IPS-15b (cell line): Measurements from ENCODE around the gene HIPK2.

Source experiments
- H3K27me3 ChIP-seq: one replicate; pipeline ENCODE4 v1.6.1; 2013; ENCODE audit warnings: low read length; ENCODE audit not compliant: control insufficient read depth, insufficient read depth
- H3K36me3 ChIP-seq: one replicate; pipeline ENCODE4 v1.6.1; 2013; ENCODE audit warnings: low read length; ENCODE audit not compliant: control insufficient read depth, insufficient read depth
- H3K4me1 ChIP-seq: one replicate; pipeline ENCODE4 v1.6.1; 2013; ENCODE audit warnings: mild to moderate bottlenecking, low read length; ENCODE audit not compliant: control insufficient read depth, insufficient read depth
- H3K4me3 ChIP-seq: one replicate; pipeline ENCODE4 v1.5.1; 2013; ENCODE audit warnings: low read depth, low read length
- H3K9ac ChIP-seq: one replicate; pipeline ENCODE4 v1.6.1; 2013; ENCODE audit warnings: low read depth, mild to moderate bottlenecking, low read length
- H3K9me3 ChIP-seq: one replicate; pipeline ENCODE4 v1.6.1; 2013; ENCODE audit warnings: mild to moderate bottlenecking, low read length; ENCODE audit not compliant: control insufficient read depth, insufficient read depth

The HIPK2 gene

GRCh38 chr7:139647085-139647484 is 130.7 kb downstream of the HIPK2 start:
- Histone ChIP-seq H3K27me3 (no peaks in the 10 kb centered on the region), H3K9me3 (no peaks in the 10 kb centered on the region), H3K9ac (no peak overlapping the region), H3K36me3 (no peaks in the 10 kb centered on the region), H3K4me3 (no peak overlapping the region), H3K4me1 (peaks cover 14% of the 10 kb centered on the region)

- H3K36me3 ChIP-seq = no peaks in the 10 kb centered on the region
- H3K4me3 ChIP-seq = no peak overlapping the region
- no peak overlapping the region for H3K9ac ChIP-seq
- no peaks in the 10 kb centered on the region for H3K27me3 ChIP-seq
- H3K9me3 ChIP-seq = no peaks in the 10 kb centered on the region
- H3K4me1 ChIP-seq = peaks cover 14% of the 10 kb centered on the region
These were observed 131.2 kb downstream of the HIPK2 start for GRCh38 chr7:139646566-139646965.

DNA sequence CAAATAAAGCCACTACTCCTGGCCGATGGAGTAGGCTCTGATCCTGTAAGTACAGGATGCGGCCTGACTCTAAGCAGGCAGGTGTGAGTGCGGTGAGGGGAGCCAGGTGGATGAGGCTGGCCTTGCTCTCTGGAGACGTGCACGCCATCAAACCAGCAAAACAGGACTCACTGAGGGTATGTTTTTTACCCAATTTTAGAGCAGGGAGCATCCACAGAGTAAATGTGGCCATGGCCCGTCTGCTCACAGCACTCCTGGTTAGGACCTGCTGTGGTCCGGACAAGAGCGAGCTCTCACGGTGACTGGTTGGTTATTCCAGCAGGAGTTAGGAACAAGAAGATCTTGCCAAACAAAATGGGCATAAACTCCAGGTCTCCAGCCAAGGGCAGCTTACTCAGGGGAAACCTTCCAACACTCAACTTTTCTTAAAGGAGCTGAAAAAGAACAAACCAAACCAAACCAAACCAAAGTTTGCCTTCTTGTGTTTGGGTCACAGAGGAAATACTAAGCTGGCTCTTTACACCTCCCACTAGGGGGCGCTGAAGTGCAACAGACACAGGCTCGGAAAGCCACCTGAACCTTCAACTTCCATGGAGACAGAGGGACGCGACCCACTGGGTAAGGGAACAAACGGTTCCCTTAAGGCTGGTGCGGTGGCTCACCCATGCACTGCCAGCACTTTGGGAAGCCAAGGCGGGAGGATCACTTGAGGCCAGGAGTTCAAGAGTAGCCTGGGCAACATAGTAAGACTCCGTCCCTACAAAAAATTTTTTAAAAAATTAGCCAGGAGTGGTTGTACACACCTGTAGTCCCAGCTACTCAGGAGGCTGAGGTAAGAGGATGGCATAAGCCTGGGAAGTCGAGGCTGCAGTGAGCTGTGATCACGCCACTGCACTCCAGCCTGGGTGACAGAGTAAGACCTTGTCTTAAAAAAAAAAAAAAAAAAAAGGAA is 131.9 kb downstream of the HIPK2 start:
- no peaks in the 10 kb centered on the region for H3K27me3 ChIP-seq
- H3K9me3 ChIP-seq = no peaks in the 10 kb centered on the region
- H3K9ac ChIP-seq = no peak overlapping the region
- no peaks in the 10 kb centered on the region for H3K36me3 ChIP-seq
- peaks cover 14% of the 10 kb centered on the region for H3K4me1 ChIP-seq
- H3K4me3 ChIP-seq = no peak overlapping the region

DNA sequence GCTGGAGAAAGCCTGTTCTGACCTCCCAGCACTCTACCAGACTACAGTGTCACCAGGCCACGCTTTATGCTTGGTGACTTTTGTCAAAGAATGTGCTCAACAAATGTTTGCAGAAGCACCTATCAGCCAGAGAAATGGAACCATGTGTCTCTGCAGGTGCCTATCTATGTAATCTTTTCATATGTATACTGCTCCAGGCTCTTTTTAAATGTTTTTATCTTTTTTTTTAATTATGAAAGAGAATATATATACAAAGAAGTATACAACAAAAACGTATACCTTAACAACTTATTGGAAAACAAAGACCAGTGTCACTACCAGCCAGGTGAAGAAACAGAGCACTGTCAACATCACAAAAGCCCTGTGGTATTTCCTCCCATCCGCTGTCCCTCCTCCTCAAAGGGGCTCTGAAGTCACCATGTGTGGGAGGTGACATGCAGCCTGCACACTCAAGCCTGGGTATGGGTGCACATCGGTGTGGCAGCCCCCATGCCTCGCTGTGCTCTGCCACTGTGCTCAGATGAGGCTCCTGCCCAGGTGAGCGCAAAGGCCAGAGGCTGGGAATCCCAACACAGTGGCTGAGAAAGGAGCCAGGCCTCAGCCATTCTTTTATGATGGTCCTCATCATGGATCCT is 133.7 kb downstream of the HIPK2 start:
- H3K4me1 ChIP-seq = peaks cover 14% of the 10 kb centered on the region
- no peaks in the 10 kb centered on the region for H3K36me3 ChIP-seq
- no peak overlapping the region for H3K4me3 ChIP-seq
- H3K27me3 ChIP-seq = no peaks in the 10 kb centered on the region
- no peaks in the 10 kb centered on the region for H3K9me3 ChIP-seq
- no peak overlapping the region for H3K9ac ChIP-seq

- no peaks in the 10 kb centered on the region for H3K27me3 ChIP-seq
- no peaks in the 10 kb centered on the region for H3K36me3 ChIP-seq
- H3K4me1 ChIP-seq = peaks cover 3% of the 10 kb centered on the region
- H3K4me3 ChIP-seq = no peak overlapping the region
- no peak overlapping the region for H3K9ac ChIP-seq
- H3K9me3 ChIP-seq = no peaks in the 10 kb centered on the region
These were observed 135.5 kb downstream of the HIPK2 start for GRCh38 chr7:139642283-139642682.

- Histone ChIP-seq H3K36me3 (no peaks in the 10 kb centered on the region), H3K27me3 (no peaks in the 10 kb centered on the region), H3K4me3 (no peak overlapping the region), H3K9me3 (no peaks in the 10 kb centered on the region), H3K9ac (no peak overlapping the region), H3K4me1 (no peaks in the 10 kb centered on the region)
These were observed 136.3 kb downstream of the HIPK2 start for GRCh38 chr7:139641337-139641992.

GRCh38 chr7:139640681-139641080 is 137.1 kb downstream of the HIPK2 start:
- no peaks in the 10 kb centered on the region for H3K4me1 ChIP-seq
- H3K4me3 ChIP-seq = no peak overlapping the region
- no peak overlapping the region for H3K9ac ChIP-seq
- no peaks in the 10 kb centered on the region for H3K36me3 ChIP-seq
- no peaks in the 10 kb centered on the region for H3K27me3 ChIP-seq
- H3K9me3 ChIP-seq = no peaks in the 10 kb centered on the region

- H3K9me3 ChIP-seq = no peaks in the 10 kb centered on the region
- no peaks in the 10 kb centered on the region for H3K4me1 ChIP-seq
- no peak overlapping the region for H3K4me3 ChIP-seq
- H3K36me3 ChIP-seq = no peaks in the 10 kb centered on the region
- H3K9ac ChIP-seq = no peak overlapping the region
- no peaks in the 10 kb centered on the region for H3K27me3 ChIP-seq
These were observed 138.2 kb downstream of the HIPK2 start for GRCh38 chr7:139639563-139639962.

DNA sequence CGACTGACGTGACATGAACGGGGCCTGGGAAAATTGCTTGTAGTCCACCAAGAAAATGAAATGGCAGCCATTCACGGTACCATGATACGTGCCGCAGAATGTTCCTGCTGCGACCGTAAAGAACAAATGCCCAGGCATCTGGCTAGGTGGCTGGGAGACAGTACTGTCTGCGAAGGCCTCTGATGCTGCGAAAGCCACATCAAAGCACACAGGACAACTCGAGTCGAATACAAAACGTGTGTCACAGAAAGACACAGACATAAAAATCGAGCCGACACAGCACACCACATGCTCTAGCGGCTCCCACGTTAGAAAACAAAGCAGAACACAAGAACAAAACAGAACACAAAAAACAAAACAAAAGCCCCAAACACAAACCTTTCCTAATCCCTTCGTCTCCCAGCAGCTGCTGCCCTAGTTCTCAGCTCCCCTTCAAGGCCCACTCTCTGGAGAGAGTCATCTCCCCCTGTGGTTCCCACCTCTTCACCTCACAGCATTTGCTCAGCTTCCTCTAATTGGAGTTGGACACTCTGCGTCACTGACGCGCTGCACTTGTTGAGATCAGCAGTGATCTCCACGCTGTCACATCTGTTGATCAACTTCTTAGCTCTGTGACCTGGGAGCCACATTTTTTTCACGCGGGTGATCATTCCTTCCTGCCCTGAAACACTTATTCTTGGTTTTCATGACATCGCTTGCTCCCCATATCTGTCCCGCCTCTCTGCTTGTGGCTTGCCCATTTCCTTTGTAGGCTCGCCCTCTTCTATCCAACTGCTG is 142.1 kb downstream of the HIPK2 start:
- Histone ChIP-seq H3K4me3 (no peak overlapping the region), H3K9ac (no peak overlapping the region), H3K9me3 (no peaks in the 10 kb centered on the region), H3K27me3 (no peaks in the 10 kb centered on the region), H3K36me3 (no peaks in the 10 kb centered on the region), H3K4me1 (no peaks in the 10 kb centered on the region)

GRCh38 chr7:139634087-139634486 is 143.7 kb downstream of the HIPK2 start:
- H3K36me3 ChIP-seq = no peaks in the 10 kb centered on the region
- no peaks in the 10 kb centered on the region for H3K27me3 ChIP-seq
- no peaks in the 10 kb centered on the region for H3K9me3 ChIP-seq
- no peak overlapping the region for H3K9ac ChIP-seq
- no peak overlapping the region for H3K4me3 ChIP-seq
- no peaks in the 10 kb centered on the region for H3K4me1 ChIP-seq

DNA sequence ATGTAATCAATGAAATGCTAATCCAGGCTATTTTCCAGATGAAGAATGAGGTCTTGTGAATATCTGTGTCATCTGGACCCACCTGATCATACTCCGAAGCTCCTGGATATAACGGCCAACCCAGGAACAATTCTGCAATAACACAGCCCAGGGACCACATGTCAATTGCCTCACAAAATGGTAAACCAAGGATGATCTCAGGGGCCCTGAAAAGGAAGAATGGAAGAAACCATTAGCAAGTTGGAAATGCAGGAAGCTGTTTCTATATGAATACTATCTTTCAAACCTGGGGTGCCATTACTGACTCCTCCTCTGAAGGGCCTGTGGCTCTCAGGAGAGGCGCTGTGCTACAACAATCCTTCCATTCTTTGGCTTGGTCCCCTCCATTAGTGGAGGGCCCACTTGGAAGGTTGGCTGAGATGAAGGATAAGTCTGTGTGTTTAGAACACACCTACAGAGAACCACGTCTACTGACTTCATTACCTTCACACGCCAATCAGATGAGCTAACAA is 146.2 kb downstream of the HIPK2 start:
- H3K4me1 ChIP-seq = peaks cover 2% of the 10 kb centered on the region
- H3K9me3 ChIP-seq = no peaks in the 10 kb centered on the region
- H3K27me3 ChIP-seq = no peaks in the 10 kb centered on the region
- no peak overlapping the region for H3K4me3 ChIP-seq
- H3K9ac ChIP-seq = no peak overlapping the region
- H3K36me3 ChIP-seq = no peaks in the 10 kb centered on the region
